ENCODE measurements around the gene HLA-DPB1. TPM values are rescaled to one million over a fixed set of nuclear protein-coding genes. Genes with fewer than 3 reads are reported as not detected.

The HLA-DPB1 gene
- total RNA-seq, 2 donors from 2014 or later = 10.6 to 39.0 TPM

Other genes with a start within 250 kb of the HLA-DPB1 start
- 100 to 1,000 TPM; 118 to 128 TPM for gene TAP2, start 237.3 kb upstream of the HLA-DPB1 start, total RNA-seq
- gene PSMB8, start 231.9 kb upstream of the HLA-DPB1 start, total RNA-seq = 100 to 1,000 TPM; 334 to 353 TPM
- 100 to 1,000 TPM; 234 to 319 TPM for gene TAP1, start 222.3 kb upstream of the HLA-DPB1 start, total RNA-seq
- 100 to 1,000 TPM; 202 to 262 TPM for gene PSMB9, start 221.8 kb upstream of the HLA-DPB1 start, total RNA-seq
- gene HLA-DMB, start 135.0 kb upstream of the HLA-DPB1 start, total RNA-seq = 1 to 10 TPM; 2.8 to 4.5 TPM
- 10 to 100 TPM; 23.0 to 33.5 TPM for gene HLA-DMA, start 122.9 kb upstream of the HLA-DPB1 start, total RNA-seq
- 100 to 1,000 TPM; 216 to 254 TPM for gene BRD2, start 107.4 kb upstream of the HLA-DPB1 start, total RNA-seq
- 1 to 10 TPM; 1.8 to 3.2 TPM for gene HLA-DOA, start 66.4 kb upstream of the HLA-DPB1 start, total RNA-seq
- gene HLA-DPA1, start 2.3 kb upstream of the HLA-DPB1 start, total RNA-seq = 10 to 100 TPM; 24.4 to 45.8 TPM
- 1 to 10 TPM; 1.8 to 4.6 TPM for gene COL11A2, start 116.5 kb downstream of the HLA-DPB1 start, total RNA-seq
- gene RXRB, start 124.7 kb downstream of the HLA-DPB1 start, total RNA-seq = 10 to 100 TPM; 46.6 to 89.0 TPM
- 10 to 100 TPM; 45.8 to 78.2 TPM for gene SLC39A7, start 124.9 kb downstream of the HLA-DPB1 start, total RNA-seq
- gene HSD17B8, start 128.7 kb downstream of the HLA-DPB1 start, total RNA-seq = 10 to 100 TPM; 14.7 to 17.5 TPM
- gene RING1, start 132.5 kb downstream of the HLA-DPB1 start, total RNA-seq = 10 to 100 TPM; 30.3 to 46.5 TPM
- gene VPS52, start 195.9 kb downstream of the HLA-DPB1 start, total RNA-seq = 10 to 100 TPM; 39.0 to 62.8 TPM
- 1,000 to 10,000 TPM; 3,809 to 4,545 TPM for gene RPS18, start 196.1 kb downstream of the HLA-DPB1 start, total RNA-seq
- 1 to 10 TPM; 3.7 to 5.9 TPM for gene B3GALT4, start 201.1 kb downstream of the HLA-DPB1 start, total RNA-seq
- gene WDR46, start 213.2 kb downstream of the HLA-DPB1 start, total RNA-seq = 10 to 100 TPM; 73.7 to 81.5 TPM
- gene PFDN6, start 213.6 kb downstream of the HLA-DPB1 start, total RNA-seq = 100 to 1,000 TPM in 1 of 2 donors, 10 to 100 TPM in 1; 92.9 to 103 TPM
- gene RGL2, start 223.0 kb downstream of the HLA-DPB1 start, total RNA-seq = 100 to 1,000 TPM in 1 of 2 donors, 10 to 100 TPM in 1; 24.5 to 136 TPM
- 100 to 1,000 TPM; 143 to 216 TPM for gene TAPBP, start 238.1 kb downstream of the HLA-DPB1 start, total RNA-seq
- gene ZBTB22, start 241.8 kb downstream of the HLA-DPB1 start, total RNA-seq = 10 to 100 TPM; 12.2 to 18.2 TPM
- gene DAXX, start 247.0 kb downstream of the HLA-DPB1 start, total RNA-seq = 10 to 100 TPM; 68.4 to 72.8 TPM